PC-3 (cell line): Measurements from ENCODE around the gene CEBPZOS.

Experiments
- EZH2 ChIP-seq: fragments of 300-600 bp; sonication (generic); IDR thresholded peaks from one replicate; pipeline ENCODE4 v1.6.1; 2017; ENCODE audit warnings: antibody characterized with exemption, mild to moderate bottlenecking, low read length; ENCODE audit not compliant: unreplicated experiment
- TF ChIP-seq, protein P1 (sequence below): fragments of 300-600 bp; sonication (generic); conservative IDR thresholded peaks from 2 replicates; pipeline ENCODE4 v1.5.1; 2017; ENCODE audit warnings: antibody characterized with exemption, low read depth, mild to moderate bottlenecking, low read length

- TF ChIP-seq, protein P1, sequence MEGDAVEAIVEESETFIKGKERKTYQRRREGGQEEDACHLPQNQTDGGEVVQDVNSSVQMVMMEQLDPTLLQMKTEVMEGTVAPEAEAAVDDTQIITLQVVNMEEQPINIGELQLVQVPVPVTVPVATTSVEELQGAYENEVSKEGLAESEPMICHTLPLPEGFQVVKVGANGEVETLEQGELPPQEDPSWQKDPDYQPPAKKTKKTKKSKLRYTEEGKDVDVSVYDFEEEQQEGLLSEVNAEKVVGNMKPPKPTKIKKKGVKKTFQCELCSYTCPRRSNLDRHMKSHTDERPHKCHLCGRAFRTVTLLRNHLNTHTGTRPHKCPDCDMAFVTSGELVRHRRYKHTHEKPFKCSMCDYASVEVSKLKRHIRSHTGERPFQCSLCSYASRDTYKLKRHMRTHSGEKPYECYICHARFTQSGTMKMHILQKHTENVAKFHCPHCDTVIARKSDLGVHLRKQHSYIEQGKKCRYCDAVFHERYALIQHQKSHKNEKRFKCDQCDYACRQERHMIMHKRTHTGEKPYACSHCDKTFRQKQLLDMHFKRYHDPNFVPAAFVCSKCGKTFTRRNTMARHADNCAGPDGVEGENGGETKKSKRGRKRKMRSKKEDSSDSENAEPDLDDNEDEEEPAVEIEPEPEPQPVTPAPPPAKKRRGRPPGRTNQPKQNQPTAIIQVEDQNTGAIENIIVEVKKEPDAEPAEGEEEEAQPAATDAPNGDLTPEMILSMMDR: no peak
- TF ChIP-seq EZH2: no peak
Observed at GRCh38 chr2:37180006-37180639, 16.2 kb upstream of the CEBPZOS start.
